HG03103 (cell line): Measurements from ENCODE around the gene RNU5B-1.
"Not testable (repeated sequence)": the region's sequence is repeated elsewhere in the genome, so short reads cannot be mapped to it uniquely, and the experiment has no call there.

ENCODE experiments used
- ATAC-seq: cut with Tn5 transposase; IDR thresholded peaks from one replicate; pipeline ENCODE4 v1.9.1; 2021; ENCODE audit warnings: low read depth; ENCODE audit not compliant: unreplicated experiment

RNU5B-1 gene

GRCh38 chr15:65304381-65305149 is at the start of gene RNU5B-1:
RNU5B-1 (plus strand) TSS chr15:65304677.
- peak; percentile 72 for ATAC-seq

GRCh38 chr15:65254758-65255157 is 49.7 kb upstream of the RNU5B-1 start:
- ATAC-seq: no peak

- no peak for ATAC-seq
These were observed 48.9 kb upstream of the RNU5B-1 start for GRCh38 chr15:65255486-65256140.

GRCh38 chr15:65258375-65259262 is 45.9 kb upstream of the RNU5B-1 start:
- no peak for ATAC-seq

- ATAC-seq: no peak
These were observed 45.1 kb upstream of the RNU5B-1 start for GRCh38 chr15:65259367-65259797.

- ATAC-seq: no peak
These were observed 43.5 kb upstream of the RNU5B-1 start for GRCh38 chr15:65260968-65261367.

GRCh38 chr15:65263313-65263712 is 41.2 kb upstream of the RNU5B-1 start:
- no peak for ATAC-seq

- ATAC-seq: no peak
These were observed 39.5 kb upstream of the RNU5B-1 start for GRCh38 chr15:65264863-65265430.

- ATAC-seq: no peak
These were observed 38.0 kb upstream of the RNU5B-1 start for GRCh38 chr15:65266469-65266868.

- no peak for ATAC-seq
These were observed 36.1 kb upstream of the RNU5B-1 start for GRCh38 chr15:65268411-65268810.

- ATAC-seq: not testable (repeated sequence)
These were observed 33.5 kb upstream of the RNU5B-1 start for GRCh38 chr15:65270811-65271545.

GRCh38 chr15:65275104-65275727 is 29.3 kb upstream of the RNU5B-1 start:
- no peak for ATAC-seq

GRCh38 chr15:65275728-65276126 is 28.8 kb upstream of the RNU5B-1 start:
- ATAC-seq: no peak

- ATAC-seq: no peak
These were observed 27.5 kb upstream of the RNU5B-1 start for GRCh38 chr15:65277015-65277414.

GRCh38 chr15:65278480-65278879 is 26.0 kb upstream of the RNU5B-1 start:
- no peak for ATAC-seq

GRCh38 chr15:65285291-65286068 is 19.0 kb upstream of the RNU5B-1 start:
- no peak for ATAC-seq

- ATAC-seq: peak; percentile 23
These were observed 18.3 kb upstream of the RNU5B-1 start for GRCh38 chr15:65286069-65286703.
